GM10266 (cell line): ENCODE data around the gene HMX2.
"Not testable (repeated sequence)": the region's sequence is repeated elsewhere in the genome, so short reads cannot be mapped to it uniquely, and the experiment has no call there.

Experiments
- DNase-seq: peaks from one replicate; pipeline ENCODE4 v3.0.0; 2012; ENCODE audit errors: extremely low spot score
- TF ChIP-seq, protein P1 (sequence below): IDR thresholded peaks from 2 replicates; pipeline ENCODE4 v1.5.1; 2012; ENCODE audit warnings: mild to moderate bottlenecking, low read depth; ENCODE audit not compliant: control insufficient read depth, insufficient read depth; ENCODE audit errors: missing control alignments

Gene HMX2

DNA sequence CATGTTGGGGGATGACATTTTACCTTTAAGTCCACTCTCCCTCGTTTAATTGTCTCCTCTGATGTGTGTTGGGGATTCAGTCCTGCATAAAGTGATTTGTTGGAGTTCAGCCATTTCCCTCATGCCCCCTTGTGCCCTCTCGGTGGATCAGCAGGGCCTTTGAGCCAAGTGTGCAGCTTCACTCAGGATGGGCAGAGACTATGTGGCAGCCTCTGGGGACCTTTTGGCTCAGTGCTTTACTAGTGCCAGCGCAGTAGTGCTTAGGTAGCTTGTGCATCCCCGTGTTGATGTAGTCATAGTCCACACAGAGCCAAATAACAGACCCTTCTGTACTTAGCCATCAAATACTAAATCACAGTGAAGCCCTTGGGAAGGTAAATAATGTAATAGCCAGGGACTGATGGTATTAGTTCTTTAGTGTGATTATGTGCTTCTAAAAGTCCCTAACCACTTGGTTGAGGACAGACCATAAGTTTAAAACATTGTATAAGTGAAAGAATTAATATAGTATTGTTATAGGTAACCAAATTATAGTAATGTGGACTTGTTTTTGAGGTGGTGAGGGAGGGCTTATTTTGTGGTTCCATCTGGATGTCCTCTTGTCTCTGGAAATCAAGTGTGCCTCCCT is 17.6 kb downstream of the HMX2 start:
- DNase-seq: no peak
- TF ChIP-seq, protein P1, sequence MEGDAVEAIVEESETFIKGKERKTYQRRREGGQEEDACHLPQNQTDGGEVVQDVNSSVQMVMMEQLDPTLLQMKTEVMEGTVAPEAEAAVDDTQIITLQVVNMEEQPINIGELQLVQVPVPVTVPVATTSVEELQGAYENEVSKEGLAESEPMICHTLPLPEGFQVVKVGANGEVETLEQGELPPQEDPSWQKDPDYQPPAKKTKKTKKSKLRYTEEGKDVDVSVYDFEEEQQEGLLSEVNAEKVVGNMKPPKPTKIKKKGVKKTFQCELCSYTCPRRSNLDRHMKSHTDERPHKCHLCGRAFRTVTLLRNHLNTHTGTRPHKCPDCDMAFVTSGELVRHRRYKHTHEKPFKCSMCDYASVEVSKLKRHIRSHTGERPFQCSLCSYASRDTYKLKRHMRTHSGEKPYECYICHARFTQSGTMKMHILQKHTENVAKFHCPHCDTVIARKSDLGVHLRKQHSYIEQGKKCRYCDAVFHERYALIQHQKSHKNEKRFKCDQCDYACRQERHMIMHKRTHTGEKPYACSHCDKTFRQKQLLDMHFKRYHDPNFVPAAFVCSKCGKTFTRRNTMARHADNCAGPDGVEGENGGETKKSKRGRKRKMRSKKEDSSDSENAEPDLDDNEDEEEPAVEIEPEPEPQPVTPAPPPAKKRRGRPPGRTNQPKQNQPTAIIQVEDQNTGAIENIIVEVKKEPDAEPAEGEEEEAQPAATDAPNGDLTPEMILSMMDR: no peak

DNA sequence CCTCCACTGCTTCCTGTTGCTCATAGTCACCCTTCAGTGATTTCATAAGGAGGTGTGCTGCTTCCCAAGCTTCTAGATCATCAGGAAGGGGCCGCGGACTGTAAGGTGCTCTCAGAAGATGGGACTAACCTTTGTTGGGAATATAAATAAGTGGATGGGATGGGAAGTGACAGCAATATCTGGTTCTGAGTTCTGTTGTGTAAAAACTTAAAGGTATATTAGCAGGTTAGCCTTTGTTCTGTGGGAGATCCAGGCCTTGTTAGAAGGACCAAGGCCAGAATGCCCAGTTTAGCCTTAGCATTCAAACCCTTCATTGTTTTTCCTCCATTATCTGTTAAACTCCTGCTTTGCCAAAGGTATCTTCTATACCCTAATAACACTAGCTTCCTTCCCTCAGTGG is 18.7 kb downstream of the HMX2 start:
- no peak for DNase-seq

DNA sequence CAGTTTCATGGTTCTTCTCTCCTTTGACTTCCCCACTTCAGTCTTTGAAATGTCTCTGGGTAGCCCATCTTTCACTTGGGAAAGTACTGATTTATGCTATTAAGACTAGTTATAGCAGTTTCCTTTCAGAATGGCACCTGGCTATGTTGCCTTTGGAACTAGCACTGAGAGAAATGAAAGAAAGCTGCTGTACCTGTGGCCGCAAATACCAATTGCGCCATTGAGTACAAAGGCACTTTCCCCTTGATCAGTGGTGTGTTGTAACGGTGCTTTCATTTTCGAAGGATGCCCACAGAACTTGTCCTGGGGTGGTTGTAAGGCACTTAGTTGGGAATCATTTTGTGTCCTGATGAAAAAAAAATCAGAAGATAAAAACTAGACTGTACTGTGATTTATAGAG is 23.0 kb downstream of the HMX2 start:
- TF ChIP-seq, protein P1: no peak
- no peak for DNase-seq

More for the DNA sequence above, 18.7 kb downstream of the HMX2 start:
- TF ChIP-seq, protein P1: no peak

GRCh38 chr10:123171616-123172015 is 23.7 kb downstream of the HMX2 start:
- not testable (repeated sequence) for DNase-seq

- TF ChIP-seq, protein P1: no peak
- no peak for DNase-seq
Observed at GRCh38 chr10:123175389-123176387, 27.8 kb downstream of the HMX2 start.

- DNase-seq: not testable (repeated sequence)
Observed at GRCh38 chr10:123178390-123178789, 30.5 kb downstream of the HMX2 start.

DNA sequence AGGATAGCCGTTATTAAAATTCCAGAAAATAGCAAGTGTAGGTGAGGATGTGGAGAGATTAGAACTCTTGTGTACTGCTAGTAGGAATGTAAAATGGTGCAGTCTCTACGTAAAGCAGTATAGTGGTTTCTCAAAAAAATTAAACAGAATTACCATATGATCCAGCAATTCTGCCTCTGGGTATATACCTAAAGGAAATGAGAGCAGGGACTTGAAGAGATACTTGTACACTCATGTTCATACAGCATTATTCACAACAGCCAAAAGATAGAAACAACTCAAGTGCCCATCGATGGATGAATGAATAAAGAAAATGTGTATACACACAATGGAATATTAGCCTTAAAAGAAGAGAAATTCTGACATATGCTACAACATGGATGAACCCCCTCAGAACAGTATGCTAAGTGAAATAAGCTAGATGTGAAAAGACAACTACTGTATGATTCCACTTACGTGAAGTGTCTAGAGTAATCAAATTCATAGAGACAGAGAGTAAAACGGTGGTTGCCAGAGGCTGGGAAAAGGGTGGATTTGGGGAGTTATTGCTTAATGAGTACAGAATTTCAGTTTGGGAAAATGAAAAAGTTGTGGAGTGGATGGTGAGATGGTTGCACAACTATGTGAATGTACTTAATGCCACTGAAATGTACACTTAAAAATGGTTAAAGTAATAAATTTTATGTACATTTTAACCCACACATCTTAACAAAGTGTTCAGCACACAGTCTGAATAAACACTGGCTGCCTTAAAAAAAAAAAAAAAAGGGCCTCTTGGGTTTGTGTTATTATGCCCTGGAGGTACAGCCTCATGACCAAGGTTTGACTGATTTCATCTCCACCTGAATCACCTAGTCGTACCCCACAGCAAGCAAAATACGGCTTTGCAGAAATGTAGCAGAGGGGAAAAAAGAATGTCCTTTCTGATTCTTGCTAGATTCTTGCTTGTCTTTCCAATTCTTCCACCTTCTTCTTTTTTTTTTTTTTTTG is 32.5 kb downstream of the HMX2 start:
- DNase-seq: no peak
- TF ChIP-seq, protein P1: no peak
